Loucy (cell line): ENCODE data around the gene GPR107.

Experiments used
- H2AFZ ChIP-seq: fragments of 200-600 bp; sonication (generic); 2 replicates; pipeline ENCODE4 v1.6.0; 2016; ENCODE audit warnings: antibody characterized with exemption, mild to moderate bottlenecking, low read length, moderate library complexity
- H3F3A ChIP-seq: fragments of 200-600 bp; 2 replicates; pipeline ENCODE4 v1.6.0; 2016; ENCODE audit warnings: antibody characterized with exemption, low read depth, mild to moderate bottlenecking
- H3K27me3 ChIP-seq: fragments of 200-600 bp; sonication (generic); 2 replicates; pipeline ENCODE4 v1.6.1; 2014; ENCODE audit warnings: low read length, mild to moderate bottlenecking; ENCODE audit not compliant: insufficient read depth, poor library complexity, severe bottlenecking
- H3K36me3 ChIP-seq: fragments of 200-600 bp; sonication (generic); 2 replicates; pipeline ENCODE4 v1.6.1; 2016; ENCODE audit warnings: low read length; ENCODE audit not compliant: insufficient read depth
- H3K4me1 ChIP-seq: fragments of 200-600 bp; sonication (generic); 2 replicates; pipeline ENCODE4 v1.5.1; 2014; ENCODE audit warnings: low read length, mild to moderate bottlenecking; ENCODE audit not compliant: insufficient read depth, poor library complexity, severe bottlenecking
- H3K4me2 ChIP-seq: fragments of 200-600 bp; sonication (generic); 2 replicates; pipeline ENCODE4 v1.6.0; 2014; ENCODE audit warnings: antibody characterized with exemption, low read length, low read depth, mild to moderate bottlenecking; ENCODE audit not compliant: poor library complexity, severe bottlenecking
- H3K4me3 ChIP-seq: fragments of 200-600 bp; sonication (generic); 2 replicates; pipeline ENCODE4 v1.5.1; 2014; ENCODE audit warnings: low read length, mild to moderate bottlenecking, mixed read lengths; ENCODE audit not compliant: poor library complexity, severe bottlenecking
- H3K79me2 ChIP-seq: fragments of 200-600 bp; sonication (generic); 2 replicates; pipeline ENCODE4 v1.6.1; 2014; ENCODE audit warnings: low read length; ENCODE audit not compliant: insufficient read depth
- H3K9ac ChIP-seq: fragments of 200-600 bp; sonication (generic); 2 replicates; pipeline ENCODE4 v1.6.0; 2014; ENCODE audit warnings: mild to moderate bottlenecking, low read depth, low read length, moderate library complexity; ENCODE audit not compliant: poor library complexity, severe bottlenecking
- H3K9me2 ChIP-seq: fragments of 200-600 bp; sonication (generic); replicated peaks from 2 replicates; pipeline ENCODE4 v1.6.1; 2016; ENCODE audit warnings: low read depth, low read length, mixed read lengths
- H3K9me3 ChIP-seq: fragments of 200-600 bp; sonication (generic); 2 replicates; pipeline ENCODE4 v1.6.1; 2014; ENCODE audit warnings: mild to moderate bottlenecking, antibody characterized with exemption, low read length, low read depth; ENCODE audit not compliant: insufficient read depth
- H4K20me1 ChIP-seq: fragments of 200-600 bp; sonication (generic); 2 replicates; pipeline ENCODE4 v1.6.0; 2014; ENCODE audit warnings: antibody characterized with exemption, low read length, mild to moderate bottlenecking; ENCODE audit not compliant: insufficient read depth, poor library complexity, severe bottlenecking
- EZH2phosphoT487 ChIP-seq: fragments of 200-600 bp; IDR thresholded peaks from 2 replicates; pipeline ENCODE4 v1.6.1; 2018; ENCODE audit warnings: antibody characterized with exemption, mild to moderate bottlenecking, moderate library complexity, borderline replicate concordance
- TF ChIP-seq, protein P1 (sequence below): fragments of 200-600 bp; sonication (generic); conservative IDR thresholded peaks from 2 replicates; pipeline ENCODE4 v1.5.1; 2014; ENCODE audit warnings: mild to moderate bottlenecking, antibody characterized with exemption, low read length

The GPR107 gene

DNA sequence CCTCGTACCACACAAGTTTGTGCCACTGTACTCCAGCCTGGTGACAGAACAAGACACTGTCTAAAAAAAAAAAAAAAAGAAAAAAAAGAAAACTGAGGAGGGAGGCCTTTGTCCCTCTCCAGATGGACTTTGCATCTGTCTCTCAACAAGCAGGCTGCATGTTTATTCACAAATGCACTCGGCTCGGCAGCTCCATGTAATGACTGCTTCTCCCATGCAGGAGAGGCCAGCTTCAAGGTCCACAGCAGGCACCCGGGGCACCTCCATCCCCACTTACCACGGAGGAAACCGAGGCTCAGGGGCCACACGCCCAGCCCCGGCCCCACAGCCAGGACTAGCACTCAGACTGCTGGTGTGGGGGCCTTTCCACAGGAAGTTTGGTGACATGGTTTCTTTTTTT, 105.4 kb downstream of the GPR107 start:
- Histone ChIP-seq H3K4me2 (no peak overlapping the region), H3K9ac (no peak overlapping the region), H3K9me3 (no peaks in the 10 kb centered on the region), H3K79me2 (no peaks in the 10 kb centered on the region), H3K4me3 (no peak overlapping the region), H4K20me1 (no peaks in the 10 kb centered on the region), H2AFZ (no peak overlapping the region), H3F3A (no peaks in the 10 kb centered on the region), H3K9me2 (no peaks in the 10 kb centered on the region), H3K27me3 (no peaks in the 10 kb centered on the region), H3K4me1 (no peaks in the 10 kb centered on the region), H3K36me3 (no peaks in the 10 kb centered on the region)
- TF ChIP-seq EZH2phosphoT487: no peak
- TF ChIP-seq, protein P1, sequence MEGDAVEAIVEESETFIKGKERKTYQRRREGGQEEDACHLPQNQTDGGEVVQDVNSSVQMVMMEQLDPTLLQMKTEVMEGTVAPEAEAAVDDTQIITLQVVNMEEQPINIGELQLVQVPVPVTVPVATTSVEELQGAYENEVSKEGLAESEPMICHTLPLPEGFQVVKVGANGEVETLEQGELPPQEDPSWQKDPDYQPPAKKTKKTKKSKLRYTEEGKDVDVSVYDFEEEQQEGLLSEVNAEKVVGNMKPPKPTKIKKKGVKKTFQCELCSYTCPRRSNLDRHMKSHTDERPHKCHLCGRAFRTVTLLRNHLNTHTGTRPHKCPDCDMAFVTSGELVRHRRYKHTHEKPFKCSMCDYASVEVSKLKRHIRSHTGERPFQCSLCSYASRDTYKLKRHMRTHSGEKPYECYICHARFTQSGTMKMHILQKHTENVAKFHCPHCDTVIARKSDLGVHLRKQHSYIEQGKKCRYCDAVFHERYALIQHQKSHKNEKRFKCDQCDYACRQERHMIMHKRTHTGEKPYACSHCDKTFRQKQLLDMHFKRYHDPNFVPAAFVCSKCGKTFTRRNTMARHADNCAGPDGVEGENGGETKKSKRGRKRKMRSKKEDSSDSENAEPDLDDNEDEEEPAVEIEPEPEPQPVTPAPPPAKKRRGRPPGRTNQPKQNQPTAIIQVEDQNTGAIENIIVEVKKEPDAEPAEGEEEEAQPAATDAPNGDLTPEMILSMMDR: no peak

GRCh38 chr9:130159915-130160670, 106.4 kb downstream of the GPR107 start:
- Histone ChIP-seq H3K4me3 (no peak overlapping the region), H3K36me3 (no peaks in the 10 kb centered on the region), H3K4me2 (no peak overlapping the region), H3K9me3 (no peaks in the 10 kb centered on the region), H4K20me1 (no peaks in the 10 kb centered on the region), H3K9ac (no peak overlapping the region), H3K9me2 (no peaks in the 10 kb centered on the region), H3K27me3 (no peaks in the 10 kb centered on the region), H3K79me2 (no peaks in the 10 kb centered on the region), H3K4me1 (no peaks in the 10 kb centered on the region), H3F3A (no peaks in the 10 kb centered on the region), H2AFZ (no peak overlapping the region)
- no peak for TF ChIP-seq EZH2phosphoT487
- TF ChIP-seq, protein P1: no peak

GRCh38 chr9:130160862-130161470, 107.3 kb downstream of the GPR107 start:
- no peak overlapping the region for H3K4me2 ChIP-seq
- no peaks in the 10 kb centered on the region for H3F3A ChIP-seq
- no peak overlapping the region for H3K9ac ChIP-seq
- no peak overlapping the region for H3K4me3 ChIP-seq
- no peak overlapping the region for H2AFZ ChIP-seq
- TF ChIP-seq, protein P1: no peak
- TF ChIP-seq EZH2phosphoT487: no peak
- H3K9me3 ChIP-seq: no peaks in the 10 kb centered on the region
- no peaks in the 10 kb centered on the region for H3K36me3 ChIP-seq
- H3K27me3 ChIP-seq: no peaks in the 10 kb centered on the region
- H3K4me1 ChIP-seq: no peaks in the 10 kb centered on the region
- H3K9me2 ChIP-seq: no peaks in the 10 kb centered on the region
- H3K79me2 ChIP-seq: no peaks in the 10 kb centered on the region
- H4K20me1 ChIP-seq: no peaks in the 10 kb centered on the region
